OCI-M2 (cell line): Measurements from ENCODE around the gene TBL3.

Experiments used
- DNase-seq: peaks from one replicate; lab custom pipeline; 2025; ENCODE audit not compliant: unreplicated experiment; lab: John Stamatoyannopoulos, UW

TBL3 gene

DNA sequence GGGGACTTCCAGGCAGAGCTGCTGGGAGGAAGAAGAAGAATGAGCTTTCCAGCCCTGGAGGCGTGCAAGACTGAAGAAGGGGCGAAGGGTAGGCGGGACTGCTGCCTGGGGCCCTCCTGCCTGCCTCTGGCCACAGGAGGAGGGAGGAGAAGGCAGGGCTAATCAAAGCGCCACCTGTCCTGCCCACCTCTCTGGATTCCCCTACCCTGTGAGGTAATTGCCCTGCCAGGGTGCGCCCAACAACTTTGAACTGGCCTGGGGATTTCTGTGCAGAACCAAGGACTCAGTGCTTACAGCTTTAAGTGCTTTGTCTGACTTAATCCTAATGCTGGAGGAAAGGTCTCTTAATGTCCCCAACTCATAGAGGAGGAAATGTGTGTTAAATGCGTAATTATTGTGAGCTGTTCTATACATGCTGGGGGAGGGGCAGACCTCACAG lies 9.6 kb downstream of the TBL3 start, which contains the start of gene NOXO1:
Gene NOXO1, minus strand, starts transcription at position 72 of the 439 bp plus-strand sequence. CDS start 290 bp downstream, outside the sequence.
- DNase-seq = no peak

DNA sequence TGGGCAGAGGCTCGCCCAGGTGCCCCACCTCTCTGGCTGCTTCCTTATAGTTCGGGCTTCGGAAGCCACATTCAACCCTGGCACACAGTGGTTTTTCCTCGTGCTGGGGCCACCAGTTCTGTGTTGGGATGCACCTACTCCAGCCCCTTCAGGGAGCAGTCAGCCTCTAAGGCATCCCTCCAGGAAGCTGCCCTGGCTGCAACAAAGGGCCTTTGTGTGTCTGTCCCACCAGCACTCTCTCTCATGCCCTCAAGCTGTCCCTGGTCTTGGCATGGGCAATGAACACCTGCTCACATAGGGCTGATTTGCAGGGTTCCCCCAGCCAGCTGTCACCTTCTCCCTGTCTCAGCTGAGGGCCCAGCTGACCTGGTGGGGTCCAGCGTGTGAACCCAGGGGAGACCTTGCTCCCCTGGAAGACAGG lies 10.2 kb downstream of the TBL3 start:
- no peak for DNase-seq

DNA sequence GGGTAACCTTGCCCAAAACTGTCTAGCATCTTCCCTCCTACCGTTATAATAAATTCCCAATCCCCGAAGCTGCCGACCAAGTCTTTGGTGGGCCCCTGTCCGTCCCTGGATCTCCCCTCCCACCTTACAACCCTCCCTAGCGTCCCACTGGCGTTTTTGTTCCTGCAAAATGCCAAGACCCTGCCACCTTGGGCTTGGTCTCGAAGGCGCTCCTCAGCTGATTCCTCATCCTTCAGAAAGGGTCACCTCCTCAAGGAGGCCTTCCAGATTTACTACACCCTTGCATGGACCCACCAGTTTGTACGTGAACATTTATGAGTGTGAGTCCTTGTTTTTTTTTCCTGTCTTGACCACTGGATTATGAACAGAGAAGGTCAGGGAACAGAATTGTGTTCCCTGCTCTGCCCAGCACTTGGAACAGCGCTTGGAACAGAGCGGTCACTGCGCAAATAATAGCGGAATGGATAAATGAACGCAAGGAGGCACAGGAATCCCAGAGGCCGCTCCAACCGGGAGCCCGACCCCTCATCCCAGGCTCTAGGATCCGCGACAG lies 11.2 kb downstream of the TBL3 start:
- DNase-seq = no peak

DNA sequence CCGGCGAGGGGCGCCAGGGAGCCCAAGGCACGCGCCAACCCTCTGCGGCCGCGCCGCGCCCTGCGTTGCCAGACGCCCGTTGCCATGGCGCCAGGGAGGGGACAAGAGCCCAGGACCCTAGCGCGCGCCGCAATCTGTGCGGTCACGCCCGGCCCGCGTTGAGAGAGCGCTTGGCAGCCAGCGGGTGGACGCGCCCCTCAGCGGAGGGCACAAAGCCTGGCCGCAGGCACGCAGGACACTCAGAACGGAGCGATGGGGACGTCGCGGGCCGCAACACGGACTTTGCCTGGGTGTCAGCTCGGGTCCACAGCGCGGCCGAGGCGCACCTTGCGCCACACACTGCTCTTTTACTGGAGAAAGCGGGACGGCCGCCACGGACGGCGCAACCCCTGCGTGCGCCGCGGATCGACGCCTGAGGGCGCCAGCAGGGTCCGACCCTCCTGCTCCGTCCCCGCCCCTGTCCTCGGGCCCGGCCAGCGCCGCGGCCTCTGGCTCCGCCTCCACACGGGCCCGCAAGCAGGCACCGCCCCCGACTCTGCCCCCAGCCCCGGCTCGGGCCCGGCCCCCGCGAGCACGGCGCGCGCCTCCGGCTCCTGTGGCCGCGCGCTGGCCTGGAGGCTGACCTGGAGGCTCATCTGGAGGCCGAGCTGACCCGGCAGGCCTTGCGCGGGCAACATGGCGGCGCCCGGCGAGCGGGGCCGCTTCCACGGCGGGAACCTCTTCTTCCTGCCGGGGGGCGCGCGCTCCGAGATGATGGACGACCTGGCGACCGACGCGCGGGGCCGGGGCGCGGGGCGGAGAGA lies 11.9 kb downstream of the TBL3 start, which contains the start of gene GFER:
Gene GFER, plus strand, starts transcription at position 650 of the 803 bp plus-strand sequence. Its CDS starts 26 bp downstream, at position 676.
- DNase-seq = no peak

DNA sequence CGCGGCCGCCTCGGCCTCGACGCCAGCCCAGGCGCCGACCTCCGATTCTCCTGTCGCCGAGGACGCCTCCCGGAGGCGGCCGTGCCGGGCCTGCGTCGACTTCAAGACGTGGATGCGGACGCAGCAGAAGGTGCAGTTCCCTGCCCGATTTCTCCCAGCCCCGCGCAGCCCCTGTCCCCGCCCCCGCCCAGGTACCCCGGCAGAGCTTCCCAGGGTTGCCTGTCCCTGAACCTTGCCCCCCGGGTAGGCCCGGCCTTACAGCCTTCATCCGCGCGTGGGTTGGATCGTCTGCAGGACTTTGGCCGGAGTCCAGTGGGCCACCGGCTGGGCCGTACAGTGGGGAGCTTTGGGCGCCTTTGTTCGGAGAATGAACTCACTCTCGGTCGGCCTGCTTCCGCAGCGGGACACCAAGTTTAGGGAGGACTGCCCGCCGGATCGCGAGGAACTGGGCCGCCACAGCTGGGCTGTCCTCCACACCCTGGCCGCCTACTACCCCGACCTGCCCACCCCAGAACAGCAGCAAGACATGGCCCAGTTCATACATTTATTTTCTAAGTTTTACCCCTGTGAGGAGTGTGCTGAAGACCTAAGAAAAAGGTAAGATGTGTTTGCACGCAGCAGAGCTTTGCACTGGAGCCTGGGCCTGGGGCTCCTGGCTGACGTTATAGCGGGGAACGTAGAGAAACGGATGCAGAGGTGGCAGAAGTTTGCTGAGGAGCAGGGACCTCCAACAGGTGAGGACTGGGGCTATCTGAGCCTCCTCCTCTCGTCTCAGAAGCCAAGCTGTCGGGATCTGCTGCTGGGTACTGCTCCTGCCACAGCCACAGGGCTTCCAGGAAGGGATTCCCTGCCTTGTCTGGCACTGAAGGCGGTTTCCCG lies 12.7 kb downstream of the TBL3 start:
- DNase-seq = no peak

- DNase-seq = no peak
Observed at GRCh38 chr16:1985466-1986150, 13.8 kb downstream of the TBL3 start.

GRCh38 chr16:1987198-1987597 lies 15.3 kb downstream of the TBL3 start:
- no peak for DNase-seq

DNA sequence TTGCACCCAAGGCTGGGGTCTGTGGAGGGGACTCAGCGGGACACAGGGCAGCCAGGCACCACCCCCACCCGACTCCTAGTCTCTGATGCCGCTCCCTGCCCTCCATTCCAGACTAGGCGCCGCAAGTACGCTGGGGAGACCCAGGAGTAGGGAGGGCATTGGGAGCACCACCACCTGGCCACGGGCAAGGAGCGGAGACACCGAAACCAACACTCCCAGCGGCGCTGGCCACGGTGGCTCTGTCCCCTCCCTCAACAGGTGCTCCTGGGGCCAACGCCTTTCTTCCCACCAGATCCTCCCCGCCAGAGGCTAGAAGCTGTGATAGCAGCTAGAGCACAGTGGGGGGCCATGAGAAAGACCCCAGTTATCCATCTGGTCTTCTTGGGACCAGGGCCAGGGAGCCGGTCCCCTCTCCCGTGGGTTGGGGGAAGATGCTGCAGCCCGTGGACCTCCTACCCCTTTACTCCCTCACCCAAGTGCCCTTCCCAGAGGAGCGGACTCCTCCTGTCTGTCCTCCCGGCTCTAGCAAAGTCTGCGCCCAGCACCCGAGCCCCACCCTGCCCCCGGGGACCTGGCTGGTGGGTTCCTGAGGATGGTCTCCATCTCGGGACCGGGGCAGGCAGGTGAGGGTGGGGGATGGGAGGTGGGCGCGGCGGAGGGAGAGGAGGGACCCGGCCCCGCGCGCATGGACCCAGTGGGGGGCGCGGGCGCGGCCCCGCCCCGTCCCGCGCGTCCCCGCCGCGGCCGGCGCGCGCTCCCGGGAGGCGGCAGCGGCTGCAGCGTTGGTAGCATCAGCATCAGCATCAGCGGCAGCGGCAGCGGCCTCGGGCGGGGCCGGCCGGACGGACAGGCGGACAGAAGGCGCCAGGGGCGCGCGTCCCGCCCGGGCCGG lies 17.6 kb downstream of the TBL3 start, which contains the start of gene SYNGR3:
Gene SYNGR3, plus strand, starts transcription at position 762 of the 892 bp plus-strand sequence. CDS start 133 bp downstream, outside the sequence.
- no peak for DNase-seq

DNA sequence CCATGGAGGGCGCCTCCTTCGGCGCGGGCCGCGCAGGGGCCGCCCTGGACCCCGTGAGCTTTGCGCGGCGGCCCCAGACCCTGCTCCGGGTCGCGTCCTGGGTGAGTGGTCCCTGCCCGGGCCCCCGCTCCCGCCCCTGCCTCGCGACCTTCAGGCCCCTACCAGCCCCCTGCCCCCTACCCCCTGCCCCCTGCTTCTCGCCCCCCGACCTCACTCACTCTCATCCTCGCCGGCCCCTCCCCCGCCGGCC lies 18.2 kb downstream of the TBL3 start:
- DNase-seq = no peak

DNA sequence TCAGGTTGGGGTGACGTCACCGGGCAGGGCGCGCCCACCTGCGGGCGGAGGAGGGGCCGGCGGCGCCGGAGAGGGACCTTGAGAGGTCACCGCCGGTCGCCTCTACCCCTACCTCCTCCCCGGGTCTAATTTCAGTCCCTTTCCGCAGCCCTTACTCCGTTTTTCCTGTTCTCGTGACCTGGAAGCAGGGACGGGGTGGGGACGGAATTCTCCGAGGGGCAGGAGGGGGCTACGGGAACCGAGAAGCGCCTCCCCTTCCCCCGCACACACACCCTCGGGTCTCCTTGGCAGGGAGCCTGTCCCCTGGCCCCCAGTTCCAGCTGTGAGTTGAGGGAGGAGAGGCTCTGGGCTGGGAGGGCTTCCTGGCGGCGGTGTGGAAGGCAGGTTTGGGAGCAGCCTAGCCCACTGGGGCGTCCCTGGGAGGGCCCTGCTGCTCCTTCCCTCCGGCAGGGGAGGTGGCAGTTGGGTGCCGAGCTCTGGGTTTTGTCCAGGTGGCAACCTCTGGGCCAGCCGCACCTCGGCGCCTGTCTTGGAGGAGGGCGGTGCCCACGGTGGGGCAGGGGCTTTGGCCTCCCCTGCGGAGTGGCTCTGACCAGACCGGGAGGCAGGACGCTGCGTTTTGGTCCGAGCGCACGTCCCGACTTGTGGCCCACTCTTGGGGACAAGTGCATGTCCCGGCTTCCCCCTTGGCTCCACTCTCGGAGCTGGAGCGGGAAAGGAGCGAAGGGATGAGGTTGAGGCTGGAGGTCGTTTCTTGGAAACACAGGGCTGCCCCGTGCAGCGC lies 18.7 kb downstream of the TBL3 start:
- no peak for DNase-seq

DNA sequence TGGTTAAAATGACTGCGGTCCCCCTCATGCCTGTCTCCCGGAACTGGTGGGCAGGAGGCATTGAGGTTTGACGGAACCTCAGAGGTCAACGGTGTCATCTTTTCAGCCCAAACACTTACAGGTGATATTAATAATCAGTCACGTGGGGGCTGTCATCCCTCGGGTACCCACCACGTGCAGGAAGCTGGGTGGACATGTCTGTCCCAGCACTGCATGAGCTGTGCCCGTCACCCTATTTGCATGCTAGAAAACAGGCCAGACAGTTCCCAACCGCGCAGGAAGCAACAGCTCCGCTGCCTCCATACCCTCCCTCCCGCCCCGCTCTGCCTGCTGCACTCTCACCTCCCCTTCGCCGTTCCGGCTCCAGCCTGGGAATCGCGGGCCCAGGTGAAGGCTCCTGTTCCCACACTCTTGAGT lies 19.3 kb downstream of the TBL3 start:
- DNase-seq = no peak

GRCh38 chr16:1991588-1991947 lies 19.7 kb downstream of the TBL3 start:
- no peak for DNase-seq

DNA sequence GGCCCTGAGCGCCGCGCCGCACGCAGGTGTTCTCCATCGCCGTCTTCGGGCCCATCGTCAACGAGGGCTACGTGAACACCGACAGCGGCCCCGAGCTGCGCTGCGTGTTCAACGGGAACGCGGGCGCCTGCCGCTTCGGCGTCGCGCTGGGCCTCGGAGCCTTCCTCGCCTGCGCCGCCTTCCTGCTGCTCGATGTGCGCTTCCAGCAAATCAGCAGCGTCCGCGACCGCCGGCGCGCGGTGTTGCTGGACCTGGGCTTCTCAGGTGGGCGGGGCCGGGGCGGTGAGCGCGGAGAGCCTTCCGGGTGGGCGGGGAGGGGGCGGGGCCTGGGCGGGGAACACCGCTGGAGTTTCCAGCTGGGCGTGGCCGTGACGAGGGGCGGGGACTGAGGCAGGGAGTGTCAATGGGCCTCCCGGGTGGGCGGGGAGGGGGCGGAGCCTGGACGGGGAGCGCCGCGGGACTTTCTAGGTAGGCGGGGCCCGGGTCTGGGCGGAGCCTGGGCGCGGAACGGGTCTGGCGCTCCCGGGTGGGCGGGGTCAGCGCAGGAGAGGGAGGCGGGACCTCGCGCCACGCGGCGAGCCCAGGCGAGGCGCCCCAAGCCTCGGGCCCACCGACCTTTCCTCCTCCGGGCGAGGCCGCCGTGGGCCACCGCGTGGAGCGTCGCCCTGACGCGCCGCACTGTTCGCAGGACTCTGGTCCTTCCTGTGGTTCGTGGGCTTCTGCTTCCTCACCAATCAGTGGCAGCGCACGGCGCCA lies 20.3 kb downstream of the TBL3 start:
- DNase-seq = no peak

DNA sequence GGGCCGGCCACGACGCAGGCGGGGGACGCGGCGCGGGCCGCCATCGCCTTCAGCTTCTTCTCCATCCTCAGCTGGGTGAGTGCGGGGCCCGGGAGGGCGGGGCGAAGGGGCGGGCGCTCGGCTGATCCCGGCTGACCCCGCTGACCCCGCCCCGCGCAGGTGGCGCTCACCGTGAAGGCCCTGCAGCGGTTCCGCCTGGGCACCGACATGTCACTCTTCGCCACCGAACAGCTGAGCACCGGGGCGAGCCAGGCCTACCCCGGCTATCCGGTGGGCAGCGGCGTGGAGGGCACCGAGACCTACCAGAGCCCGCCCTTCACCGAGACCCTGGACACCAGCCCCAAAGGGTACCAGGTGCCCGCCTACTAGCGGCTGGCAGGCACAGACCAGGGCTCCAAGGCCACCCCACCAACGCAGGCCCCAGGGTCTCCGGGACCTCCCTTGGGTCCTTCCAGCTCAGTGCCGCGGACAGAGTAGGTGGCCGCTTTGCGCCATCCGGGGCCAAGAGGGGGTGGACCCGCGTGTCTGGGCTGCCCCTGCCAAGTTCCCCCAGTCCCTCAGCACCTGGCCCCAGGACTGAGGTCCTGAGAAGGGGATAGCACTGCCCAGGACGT lies 21.0 kb downstream of the TBL3 start:
- no peak for DNase-seq

DNA sequence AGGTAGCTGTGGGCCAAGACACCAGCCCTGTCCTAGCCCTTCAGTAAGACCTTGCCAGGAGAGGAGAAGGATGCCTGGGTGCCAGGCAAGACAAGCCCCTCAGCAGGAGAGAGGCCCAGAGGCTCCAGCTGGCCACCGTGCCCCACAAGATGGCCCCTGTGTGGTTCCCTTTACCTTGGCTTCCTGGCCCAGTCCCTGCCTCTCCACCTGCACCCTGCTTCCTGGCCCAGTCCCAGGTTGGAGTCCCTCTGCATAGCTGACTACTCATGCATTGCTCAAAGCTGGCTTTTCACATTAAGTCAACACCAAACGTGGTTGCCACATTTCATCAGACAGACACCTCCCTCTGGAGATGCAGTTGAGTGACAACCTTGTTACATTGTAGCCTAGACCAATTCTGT lies 21.9 kb downstream of the TBL3 start:
- no peak for DNase-seq

GRCh38 chr16:1997494-1998359 lies 25.9 kb downstream of the TBL3 start:
- no peak for DNase-seq

GRCh38 chr16:1998360-1998835 lies 26.5 kb downstream of the TBL3 start:
- no peak for DNase-seq
